Measurements from ENCODE around the gene KRT14.

Gene KRT14

GRCh38 chr17:41539071-41539492, 47.6 kb downstream of the KRT14 start:
- Mint-ChIP-seq H3K27me3 (ENCODE audit: low read depth, poor library complexity) (no peaks in the 10 kb centered on the region), H3K9me3 (no peaks in the 10 kb centered on the region), H3K4me1 (peaks cover 71% of the 10 kb centered on the region), H3K36me3 (ENCODE audit: low read depth) (no peaks in the 10 kb centered on the region), H3K27ac (no peak overlapping the region), H3K4me3 (no peak overlapping the region)
- TF ChIP-seq CTCF (IDR thresholded peaks at IDR 0.05), result no peak
- DNase-seq, result no peak

GRCh38 chr17:41538565-41538991, 48.1 kb downstream of the KRT14 start:
- no peaks in the 10 kb centered on the region for H3K9me3 Mint-ChIP-seq
- DNase-seq, result no peak
- H3K4me3 Mint-ChIP-seq, result no peak overlapping the region
- no peaks in the 10 kb centered on the region for H3K36me3 Mint-ChIP-seq (ENCODE audit: low read depth)
- TF ChIP-seq CTCF (IDR thresholded peaks at IDR 0.05), result no peak
- H3K27ac Mint-ChIP-seq, result no peak overlapping the region
- H3K4me1 Mint-ChIP-seq, result peaks cover 68% of the 10 kb centered on the region
- no peaks in the 10 kb centered on the region for H3K27me3 Mint-ChIP-seq (ENCODE audit: low read depth, poor library complexity)

- H3K27ac Mint-ChIP-seq, result no peak overlapping the region
- TF ChIP-seq CTCF (IDR thresholded peaks at IDR 0.05), result no peak
- H3K36me3 Mint-ChIP-seq (ENCODE audit: low read depth), result no peaks in the 10 kb centered on the region
- no peaks in the 10 kb centered on the region for H3K9me3 Mint-ChIP-seq
- H3K27me3 Mint-ChIP-seq (ENCODE audit: low read depth, poor library complexity), result no peaks in the 10 kb centered on the region
- H3K4me1 Mint-ChIP-seq, result peaks cover 66% of the 10 kb centered on the region
- no peak overlapping the region for H3K4me3 Mint-ChIP-seq
- no peak for DNase-seq
Measured at GRCh38 chr17:41537990-41538389, 48.7 kb downstream of the KRT14 start.

GRCh38 chr17:41537614-41537954, 49.1 kb downstream of the KRT14 start:
- Mint-ChIP-seq H3K36me3 (ENCODE audit: low read depth) (no peaks in the 10 kb centered on the region), H3K4me3 (no peak overlapping the region), H3K4me1 (peaks cover 65% of the 10 kb centered on the region), H3K27me3 (ENCODE audit: low read depth, poor library complexity) (no peaks in the 10 kb centered on the region), H3K27ac (peak overlapping the region; percentile 75), H3K9me3 (no peaks in the 10 kb centered on the region)
- TF ChIP-seq CTCF (IDR thresholded peaks at IDR 0.05), result no peak
- DNase-seq, result no peak

- no peak for TF ChIP-seq CTCF (IDR thresholded peaks at IDR 0.05)
- H3K27ac Mint-ChIP-seq, result no peak overlapping the region
- H3K27me3 Mint-ChIP-seq (ENCODE audit: low read depth, poor library complexity), result peaks cover 3% of the 10 kb centered on the region
- no peaks in the 10 kb centered on the region for H3K9me3 Mint-ChIP-seq
- no peak for DNase-seq
- peaks cover 60% of the 10 kb centered on the region for H3K4me1 Mint-ChIP-seq
- no peak overlapping the region for H3K4me3 Mint-ChIP-seq
- H3K36me3 Mint-ChIP-seq (ENCODE audit: low read depth), result no peaks in the 10 kb centered on the region
Measured at GRCh38 chr17:41536741-41537613, 49.7 kb downstream of the KRT14 start.
